Ovary (tissue), 3 donors: ENCODE data around the gene GTF3C1.

Experiments
- EP300 ChIP-seq: sonication (generic); formaldehyde crosslinking; IDR thresholded peaks from one replicate; pipeline ENCODE4 v1.6.1; 2017; ENCODE audit warnings: antibody characterized with exemption
- POLR2A ChIP-seq: fragments of 450-650 bp; IDR thresholded peaks from one replicate; pipeline ENCODE4 v1.6.1; 2017; ENCODE audit warnings: antibody characterized with exemption, mild to moderate bottlenecking, moderate library complexity
- TF ChIP-seq, protein P1 (sequence below), 3 donors: fragments of 450-650 bp in 2 of 3; fragments of 200-600 bp in 1 of 3; IDR thresholded peaks; one replicate each; pipeline versions ENCODE4 v1.5.1 to v1.8.0; 2016 to 2022; ENCODE audit warnings: antibody characterized with exemption in 3 of 3, mild to moderate bottlenecking in 1 of 3
- donor health status: DM: no; HTN: no; CAD: no.

DNA sequence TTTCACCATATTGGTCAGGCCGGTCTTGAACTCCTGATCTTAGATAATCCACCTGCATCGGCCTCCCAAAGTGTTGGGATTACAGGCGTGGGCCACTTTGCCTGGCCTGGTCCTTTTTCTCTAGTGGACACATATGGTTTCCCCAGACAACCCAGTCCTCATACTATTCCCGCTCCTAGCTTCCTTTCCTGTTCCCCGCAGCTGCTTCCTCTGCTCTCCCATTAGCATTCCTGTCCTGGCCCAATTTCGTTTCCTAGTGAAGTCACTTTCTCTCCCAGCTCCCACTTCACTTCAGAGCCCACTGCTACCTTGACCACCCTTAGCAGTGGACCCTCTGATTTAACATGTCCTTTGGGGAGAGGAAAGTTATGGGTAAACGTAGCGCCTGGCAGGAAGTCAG lies 11.5 kb upstream of the GTF3C1 start:
- TF ChIP-seq, protein P1, sequence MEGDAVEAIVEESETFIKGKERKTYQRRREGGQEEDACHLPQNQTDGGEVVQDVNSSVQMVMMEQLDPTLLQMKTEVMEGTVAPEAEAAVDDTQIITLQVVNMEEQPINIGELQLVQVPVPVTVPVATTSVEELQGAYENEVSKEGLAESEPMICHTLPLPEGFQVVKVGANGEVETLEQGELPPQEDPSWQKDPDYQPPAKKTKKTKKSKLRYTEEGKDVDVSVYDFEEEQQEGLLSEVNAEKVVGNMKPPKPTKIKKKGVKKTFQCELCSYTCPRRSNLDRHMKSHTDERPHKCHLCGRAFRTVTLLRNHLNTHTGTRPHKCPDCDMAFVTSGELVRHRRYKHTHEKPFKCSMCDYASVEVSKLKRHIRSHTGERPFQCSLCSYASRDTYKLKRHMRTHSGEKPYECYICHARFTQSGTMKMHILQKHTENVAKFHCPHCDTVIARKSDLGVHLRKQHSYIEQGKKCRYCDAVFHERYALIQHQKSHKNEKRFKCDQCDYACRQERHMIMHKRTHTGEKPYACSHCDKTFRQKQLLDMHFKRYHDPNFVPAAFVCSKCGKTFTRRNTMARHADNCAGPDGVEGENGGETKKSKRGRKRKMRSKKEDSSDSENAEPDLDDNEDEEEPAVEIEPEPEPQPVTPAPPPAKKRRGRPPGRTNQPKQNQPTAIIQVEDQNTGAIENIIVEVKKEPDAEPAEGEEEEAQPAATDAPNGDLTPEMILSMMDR (IDR thresholded peaks at IDR 0.05) = no peak
- TF ChIP-seq POLR2A (no peak), EP300 (no peak)
